Vagina (tissue), 2 donors: ENCODE results near the gene WDR35. TPM values are rescaled to one million over a fixed set of nuclear protein-coding genes. Genes with fewer than 3 reads are reported as not detected.

ENCODE experiments used
- DNase-seq, 2 donors: peaks; one replicate each; pipeline ENCODE4 v3.0.0-alpha.2; 2017; ENCODE audit errors: extremely low spot score in 2 of 2
- H3K27ac ChIP-seq: fragments of 200-600 bp; sonication (generic); one replicate; pipeline ENCODE4 v1.5.1; 2019
- H3K27me3 ChIP-seq: fragments of 200-600 bp; sonication (generic); one replicate; pipeline ENCODE4 v1.5.1; 2019
- H3K36me3 ChIP-seq, 2 donors: fragments of 200-600 bp; sonication (generic); one replicate each; pipeline ENCODE4 v1.5.1; 2017 to 2019
- H3K4me1 ChIP-seq: fragments of 200-600 bp; sonication (generic); one replicate; pipeline ENCODE4 v1.5.1; 2019
- H3K4me3 ChIP-seq, 2 donors: fragments of 200-600 bp; sonication (generic); 1 replicate in 1 of 2; 2 replicates in 1 of 2; pipeline ENCODE4 v1.5.1; 2016 to 2019
- H3K9me3 ChIP-seq: fragments of 200-600 bp; sonication (generic); one replicate; pipeline ENCODE4 v1.5.1; 2019
- POLR2A ChIP-seq, 2 donors: fragments of 450-650 bp; IDR thresholded peaks; one replicate each; pipeline ENCODE4 v1.6.1; 2017; ENCODE audit warnings: antibody characterized with exemption in 2 of 2, mild to moderate bottlenecking in 2 of 2, moderate library complexity in 2 of 2
- POLR2AphosphoS5 ChIP-seq, 2 donors: sonication (generic); formaldehyde crosslinking; IDR thresholded peaks; one replicate each; pipeline ENCODE4 v1.9.0; 2017; ENCODE audit warnings: antibody characterized with exemption in 2 of 2, mild to moderate bottlenecking in 2 of 2, low read depth in 1 of 2; ENCODE audit not compliant: insufficient read depth in 1 of 2
- intact Hi-C: fragments of 100-400 bp; cut with DNase I; formaldehyde crosslinking; loops from one replicate; pipeline ENCODE4 v1.15.1; 2023
- total RNA-seq: library from RNA; depleted of rRNA; stranded (reverse); fragments of >200 nt; gene quantifications from one replicate; pipeline ENCODE4 v1.2.3, GENCODE V29; 2016
- TF ChIP-seq, protein P1 (sequence below), 3 experiments: fragments of 450-650 bp in 2 of 3; fragments of 200-600 bp in 1 of 3; sonication (generic) in 1 of 3; IDR thresholded peaks; one replicate each; pipeline ENCODE4 v1.5.1; 2017 to 2019; ENCODE audit warnings: antibody characterized with exemption in 3 of 3, mild to moderate bottlenecking in 2 of 3, moderate library complexity in 2 of 3

WDR35 gene
- total RNA-seq, 1 donor from 2014 or later = 8.3 TPM

DNA sequence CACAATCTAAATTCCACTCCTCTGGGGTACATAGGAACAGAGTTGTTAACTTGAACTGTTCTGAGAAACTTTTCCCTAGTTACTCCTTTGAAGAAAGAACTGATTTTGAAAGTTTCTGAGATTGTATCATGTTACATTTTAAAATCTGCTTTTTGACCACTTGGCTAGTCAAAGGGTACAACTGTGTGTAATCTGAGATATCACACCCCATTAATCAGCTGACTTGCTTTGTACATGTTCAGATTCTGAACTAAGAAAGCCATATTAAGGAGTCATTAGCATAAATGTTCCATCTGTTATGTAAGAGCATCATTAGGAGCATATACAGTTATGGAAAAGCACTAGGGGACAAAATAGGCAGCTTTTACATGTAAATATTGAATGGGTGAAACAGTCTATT lies 3.8 kb upstream of the WDR35 start:
- TF ChIP-seq POLR2AphosphoS5 (IDR thresholded peaks at IDR 0.05; ENCODE audit: insufficient read depth in 1 of 2, low read depth in 1 of 2) (no peak), POLR2A (IDR thresholded peaks at IDR 0.05) (no peak)
- TF ChIP-seq, protein P1, sequence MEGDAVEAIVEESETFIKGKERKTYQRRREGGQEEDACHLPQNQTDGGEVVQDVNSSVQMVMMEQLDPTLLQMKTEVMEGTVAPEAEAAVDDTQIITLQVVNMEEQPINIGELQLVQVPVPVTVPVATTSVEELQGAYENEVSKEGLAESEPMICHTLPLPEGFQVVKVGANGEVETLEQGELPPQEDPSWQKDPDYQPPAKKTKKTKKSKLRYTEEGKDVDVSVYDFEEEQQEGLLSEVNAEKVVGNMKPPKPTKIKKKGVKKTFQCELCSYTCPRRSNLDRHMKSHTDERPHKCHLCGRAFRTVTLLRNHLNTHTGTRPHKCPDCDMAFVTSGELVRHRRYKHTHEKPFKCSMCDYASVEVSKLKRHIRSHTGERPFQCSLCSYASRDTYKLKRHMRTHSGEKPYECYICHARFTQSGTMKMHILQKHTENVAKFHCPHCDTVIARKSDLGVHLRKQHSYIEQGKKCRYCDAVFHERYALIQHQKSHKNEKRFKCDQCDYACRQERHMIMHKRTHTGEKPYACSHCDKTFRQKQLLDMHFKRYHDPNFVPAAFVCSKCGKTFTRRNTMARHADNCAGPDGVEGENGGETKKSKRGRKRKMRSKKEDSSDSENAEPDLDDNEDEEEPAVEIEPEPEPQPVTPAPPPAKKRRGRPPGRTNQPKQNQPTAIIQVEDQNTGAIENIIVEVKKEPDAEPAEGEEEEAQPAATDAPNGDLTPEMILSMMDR (IDR thresholded peaks at IDR 0.05) = no peak
- Histone ChIP-seq H3K4me3 (no peak overlapping the region), H3K27ac (no peak overlapping the region), H3K9me3 (no peaks in the 10 kb centered on the region), H3K4me1 (peaks cover 7% of the 10 kb centered on the region), H3K27me3 (no peaks in the 10 kb centered on the region), H3K36me3 (no peaks in the 10 kb centered on the region)
- intact Hi-C loops = no loop called here
- DNase-seq = no peak

GRCh38 chr2:19991895-19992294 lies 2.0 kb upstream of the WDR35 start:
- Histone ChIP-seq H3K9me3 (no peaks in the 10 kb centered on the region), H3K36me3 (no peaks in the 10 kb centered on the region), H3K27ac (no peak overlapping the region), H3K4me1 (peaks cover 12% of the 10 kb centered on the region), H3K27me3 (no peaks in the 10 kb centered on the region), H3K4me3 (no peak overlapping the region)
- DNase-seq = no peak
- intact Hi-C loops = no loop called here
- TF ChIP-seq, protein P1 (IDR thresholded peaks at IDR 0.05) = no peak
- TF ChIP-seq POLR2AphosphoS5 (IDR thresholded peaks at IDR 0.05; ENCODE audit: insufficient read depth in 1 of 2, low read depth in 1 of 2) (no peak), POLR2A (IDR thresholded peaks at IDR 0.05) (no peak)

DNA sequence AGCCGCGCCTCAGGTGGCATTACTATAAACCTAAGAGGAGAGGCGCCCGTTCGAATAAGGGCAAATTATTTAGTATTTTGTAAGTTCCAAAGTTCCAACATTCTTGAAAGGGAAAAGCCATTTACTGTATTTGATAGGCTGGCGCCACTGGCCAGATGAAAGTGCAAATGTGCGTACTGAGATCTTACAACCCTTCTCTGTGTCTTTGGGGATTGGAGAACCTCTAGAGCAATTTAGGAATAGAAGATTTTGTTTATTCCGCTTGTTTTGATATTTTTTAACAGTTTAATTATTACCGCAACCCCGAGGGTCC lies 467 bp upstream of the WDR35 start:
- no peak for DNase-seq
- Histone ChIP-seq H3K4me1 (peaks cover 12% of the 10 kb centered on the region), H3K27me3 (no peaks in the 10 kb centered on the region), H3K4me3 (peak overlapping the region; percentile 60 to 72), H3K27ac (peak overlapping the region; percentile 56), H3K36me3 (no peaks in the 10 kb centered on the region), H3K9me3 (no peaks in the 10 kb centered on the region)
- intact Hi-C loops = no loop called here
- TF ChIP-seq POLR2AphosphoS5 (IDR thresholded peaks at IDR 0.05; ENCODE audit: insufficient read depth in 1 of 2, low read depth in 1 of 2) (no peak), POLR2A (IDR thresholded peaks at IDR 0.05) (no peak)
- TF ChIP-seq, protein P1 (IDR thresholded peaks at IDR 0.05) = no peak

- intact Hi-C loops = no loop called here
- no peak for TF ChIP-seq POLR2A (IDR thresholded peaks at IDR 0.05)
- H3K27me3 ChIP-seq = no peaks in the 10 kb centered on the region
- DNase-seq = no peak
- peaks cover 12% of the 10 kb centered on the region for H3K4me1 ChIP-seq
- H3K4me3 ChIP-seq = peak overlapping the region; percentile 60 to 72
- no peaks in the 10 kb centered on the region for H3K9me3 ChIP-seq
- no peaks in the 10 kb centered on the region for H3K36me3 ChIP-seq
- H3K27ac ChIP-seq = no peak overlapping the region
Observed at GRCh38 chr2:19989342-19989666, 601 bp downstream of the WDR35 start.

GRCh38 chr2:19988600-19988999 lies 1.3 kb downstream of the WDR35 start:
- Histone ChIP-seq H3K36me3 (no peaks in the 10 kb centered on the region), H3K4me1 (peaks cover 12% of the 10 kb centered on the region), H3K9me3 (no peaks in the 10 kb centered on the region), H3K4me3 (no peak overlapping the region), H3K27me3 (no peaks in the 10 kb centered on the region), H3K27ac (no peak overlapping the region)
- no peak for TF ChIP-seq POLR2A (IDR thresholded peaks at IDR 0.05)
- no peak for TF ChIP-seq POLR2AphosphoS5 (IDR thresholded peaks at IDR 0.05; ENCODE audit: insufficient read depth in 1 of 2, low read depth in 1 of 2)
- TF ChIP-seq, protein P1 (IDR thresholded peaks at IDR 0.05) = no peak
- intact Hi-C loops = no loop called here
- DNase-seq = no peak

- H3K27ac ChIP-seq = no peak overlapping the region
- intact Hi-C loops = no loop called here
Observed at GRCh38 chr2:19987936-19988335, 2.0 kb downstream of the WDR35 start.

More at GRCh38 chr2:19987936-19988335, 2.0 kb downstream of the WDR35 start:
- TF ChIP-seq POLR2A (IDR thresholded peaks at IDR 0.05) (no peak), POLR2AphosphoS5 (IDR thresholded peaks at IDR 0.05; ENCODE audit: insufficient read depth in 1 of 2, low read depth in 1 of 2) (no peak)
- TF ChIP-seq, protein P1 (IDR thresholded peaks at IDR 0.05) = no peak
- no peaks in the 10 kb centered on the region for H3K27me3 ChIP-seq
- H3K4me1 ChIP-seq = peaks cover 12% of the 10 kb centered on the region
- no peak overlapping the region for H3K4me3 ChIP-seq
- no peak for DNase-seq
- H3K9me3 ChIP-seq = no peaks in the 10 kb centered on the region
- H3K36me3 ChIP-seq = no peaks in the 10 kb centered on the region
